WTC11 (cell line): ENCODE results near the gene AP4M1. TPM values are rescaled to one million over a fixed set of nuclear protein-coding genes. Genes with fewer than 3 reads are reported as not detected.

Experiments
- ARID4B ChIP-seq: sonication (generic); formaldehyde crosslinking; IDR thresholded peaks from 2 replicates; pipeline ENCODE4 v1.8.0; 2023; ENCODE audit warnings: missing genetic modification reagents, mild to moderate bottlenecking, borderline replicate concordance
- ATF1 ChIP-seq: sonication (generic); formaldehyde crosslinking; IDR thresholded peaks from 2 replicates; pipeline ENCODE4 v1.8.1; 2023; ENCODE audit warnings: mild to moderate bottlenecking, moderate library complexity, missing genetic modification reagents
- ATF2 ChIP-seq: sonication (generic); formaldehyde crosslinking; IDR thresholded peaks from 2 replicates; pipeline ENCODE4 v1.8.1; 2022; ENCODE audit warnings: low read depth, missing genetic modification reagents, borderline replicate concordance
- ATF6 ChIP-seq: sonication (generic); formaldehyde crosslinking; IDR thresholded peaks from 2 replicates; pipeline ENCODE4 v1.8.1; 2023; ENCODE audit warnings: mild to moderate bottlenecking, missing genetic modification reagents
- CDX4 ChIP-seq: fragments of 250-450 bp; sonication (Bioruptor Pico); IDR thresholded peaks from 2 replicates; pipeline ENCODE4 v1.9.0; 2021; ENCODE audit warnings: moderate library complexity, mild to moderate bottlenecking, inconsistent platforms, borderline replicate concordance
- E2F1 ChIP-seq: sonication (generic); formaldehyde crosslinking; IDR thresholded peaks from 2 replicates; pipeline ENCODE4 v1.8.0; 2022; ENCODE audit warnings: mild to moderate bottlenecking, missing genetic modification reagents
- ESRRA ChIP-seq: sonication (generic); formaldehyde crosslinking; IDR thresholded peaks from 2 replicates; pipeline ENCODE4 v1.8.1; 2022; ENCODE audit warnings: mild to moderate bottlenecking, missing genetic modification reagents, borderline replicate concordance
- FOXP1 ChIP-seq: sonication (generic); formaldehyde crosslinking; IDR thresholded peaks from 2 replicates; pipeline ENCODE4 v1.8.0; 2022; ENCODE audit warnings: missing genetic modification reagents, mild to moderate bottlenecking, moderate library complexity, borderline replicate concordance
- GABPB1 ChIP-seq: sonication (generic); formaldehyde crosslinking; IDR thresholded peaks from 2 replicates; pipeline ENCODE4 v1.8.1; 2023; ENCODE audit warnings: mild to moderate bottlenecking, missing genetic modification reagents
- GTF2I ChIP-seq: fragments of 250-450 bp; sonication (Bioruptor Pico); conservative IDR thresholded peaks from 2 replicates; pipeline ENCODE4 v1.4.0; 2021; ENCODE audit warnings: mild to moderate bottlenecking
- HMGXB4 ChIP-seq: sonication (generic); formaldehyde crosslinking; IDR thresholded peaks from 2 replicates; pipeline ENCODE4 v1.8.1; 2023; ENCODE audit warnings: mild to moderate bottlenecking, moderate library complexity, missing genetic modification reagents
- MXD4 ChIP-seq: fragments of 250-450 bp; sonication (Bioruptor Pico); IDR thresholded peaks from 2 replicates; pipeline ENCODE4 v1.8.0; 2021; ENCODE audit warnings: mild to moderate bottlenecking, moderate library complexity, borderline replicate concordance
- NFE2L1 ChIP-seq: sonication (generic); formaldehyde crosslinking; IDR thresholded peaks from 2 replicates; pipeline ENCODE4 v1.8.1; 2023; ENCODE audit warnings: missing genetic modification reagents
- NFYB ChIP-seq: sonication (generic); formaldehyde crosslinking; conservative IDR thresholded peaks from 2 replicates; pipeline ENCODE4 v1.8.0; 2022; ENCODE audit warnings: low read depth, missing genetic modification reagents
- NR1H2 ChIP-seq: sonication (generic); formaldehyde crosslinking; IDR thresholded peaks from 2 replicates; pipeline ENCODE4 v1.9.0; 2021; ENCODE audit warnings: mild to moderate bottlenecking, moderate library complexity, missing genetic modification reagents
- NR3C1 ChIP-seq: sonication (generic); formaldehyde crosslinking; conservative IDR thresholded peaks from 2 replicates; pipeline ENCODE4 v1.8.1; 2023; ENCODE audit warnings: low read depth, mild to moderate bottlenecking, missing genetic modification reagents
- OVOL2 ChIP-seq: fragments of 250-450 bp; sonication (Bioruptor Pico); IDR thresholded peaks from 2 replicates; pipeline ENCODE4 v1.9.0; 2021; ENCODE audit warnings: mild to moderate bottlenecking, borderline replicate concordance
- SMAD4 ChIP-seq: sonication (generic); formaldehyde crosslinking; IDR thresholded peaks from 2 replicates; pipeline ENCODE4 v1.8.0; 2022; ENCODE audit warnings: mild to moderate bottlenecking, missing genetic modification reagents
- TCF7 ChIP-seq: sonication (generic); formaldehyde crosslinking; IDR thresholded peaks from 2 replicates; pipeline ENCODE4 v1.8.0; 2022; ENCODE audit warnings: mild to moderate bottlenecking, low read depth, missing genetic modification reagents, moderate library complexity
- ZNF219 ChIP-seq: sonication (generic); formaldehyde crosslinking; IDR thresholded peaks from 2 replicates; pipeline ENCODE4 v1.8.0; 2023; ENCODE audit warnings: missing genetic modification reagents, mild to moderate bottlenecking, borderline replicate concordance
- ZNF671 ChIP-seq: fragments of 250-450 bp; sonication (Bioruptor Pico); IDR thresholded peaks from 2 replicates; pipeline ENCODE4 v1.8.0; 2021; ENCODE audit warnings: mild to moderate bottlenecking
- total RNA-seq: library from RNA; stranded (reverse); gene quantifications from 3 replicates; pipeline ENCODE4 v1.2.3, GENCODE V29; 2021
- TF ChIP-seq, protein P1 (sequence below): sonication (generic); formaldehyde crosslinking; IDR thresholded peaks from 2 replicates; pipeline ENCODE4 v1.8.1; 2023; ENCODE audit warnings: mild to moderate bottlenecking, missing genetic modification reagents
- TF ChIP-seq, protein P2 (sequence below): sonication (generic); formaldehyde crosslinking; IDR thresholded peaks from 2 replicates; pipeline ENCODE4 v1.8.0; 2022; ENCODE audit warnings: mild to moderate bottlenecking, missing genetic modification reagents

The AP4M1 gene
- total RNA-seq, 1 experiment from 2014 or later: 18.0 TPM

DNA sequence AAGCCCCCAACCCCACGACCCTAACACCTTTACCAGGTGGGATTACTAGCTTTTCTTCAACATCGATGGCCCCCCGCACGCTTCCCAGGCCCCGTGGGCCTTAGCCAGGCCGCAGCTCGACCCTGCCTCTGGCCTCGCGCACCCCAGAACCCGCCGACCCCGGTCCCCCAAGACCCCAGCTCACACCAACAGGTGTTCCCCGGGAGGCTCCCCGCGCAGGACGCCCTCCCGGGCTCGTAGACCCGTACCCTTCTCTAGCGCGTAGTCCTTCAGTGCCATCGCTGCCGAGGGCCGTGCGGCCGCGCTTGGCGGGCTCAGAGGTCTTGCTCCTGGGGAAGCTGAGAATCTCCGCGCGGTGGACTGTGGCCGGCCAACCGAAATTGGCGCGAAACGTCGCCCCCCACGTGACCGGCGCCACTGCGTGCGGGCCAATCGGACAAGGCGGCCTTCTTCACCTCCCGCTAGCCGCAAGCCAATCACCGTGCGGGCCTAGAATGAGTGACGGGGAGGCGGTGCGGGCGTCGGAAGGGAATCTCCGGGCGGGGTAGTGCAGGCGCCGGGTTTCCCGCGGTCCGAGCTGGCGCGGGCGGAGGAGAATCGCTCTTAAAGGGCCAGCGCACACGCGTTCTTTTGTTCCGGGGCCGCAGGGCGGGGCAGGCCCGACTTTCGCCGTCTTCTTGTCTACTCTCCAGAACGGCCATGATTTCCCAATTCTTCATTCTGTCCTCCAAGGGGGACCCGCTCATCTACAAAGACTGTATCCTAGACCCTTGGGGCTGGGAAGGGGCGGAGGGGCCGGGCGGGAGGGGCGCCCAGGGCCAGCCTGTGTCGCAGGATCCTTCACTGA is at the start of gene AP4M1, which contains the start of gene MCM7 (continued):
- TF ChIP-seq GABPB1 (CRISPR knock-in tag) (peak; percentile 45; the same call in 1 of the 2 replicates), OVOL2 (no peak), ATF2 (0 out of 2 replicates have a peak, but pooled peaks have one; percentile 3), ZNF671 (CRISPR knock-in tag) (peak; percentile 53; the same call in 1 of the 2 replicates), ARID4B (CRISPR knock-in tag) (peak; percentile 93), ESRRA (CRISPR knock-in tag) (no peak), TCF7 (CRISPR knock-in tag) (no peak), HMGXB4 (CRISPR knock-in tag) (peak; percentile 51; the same call in 1 of the 2 replicates), ATF6 (CRISPR knock-in tag) (no peak), FOXP1 (CRISPR knock-in tag) (peak; percentile 77), ATF1 (CRISPR knock-in tag) (0 out of 2 replicates have a peak, but pooled peaks have one; percentile 85), CDX4 (0 out of 2 replicates have a peak, but pooled peaks have one; percentile 7), NFE2L1 (CRISPR knock-in tag) (peak; percentile 91), NFYB (CRISPR knock-in tag) (peak; percentile 94), NR3C1 (CRISPR knock-in tag) (no peak), ZNF219 (CRISPR knock-in tag) (no peak), NR1H2 (CRISPR knock-in tag) (no peak), SMAD4 (CRISPR knock-in tag) (no peak), GTF2I (CRISPR knock-in tag) (no peak), E2F1 (CRISPR knock-in tag) (no peak), MXD4 (no peak)
- TF ChIP-seq, protein P1, sequence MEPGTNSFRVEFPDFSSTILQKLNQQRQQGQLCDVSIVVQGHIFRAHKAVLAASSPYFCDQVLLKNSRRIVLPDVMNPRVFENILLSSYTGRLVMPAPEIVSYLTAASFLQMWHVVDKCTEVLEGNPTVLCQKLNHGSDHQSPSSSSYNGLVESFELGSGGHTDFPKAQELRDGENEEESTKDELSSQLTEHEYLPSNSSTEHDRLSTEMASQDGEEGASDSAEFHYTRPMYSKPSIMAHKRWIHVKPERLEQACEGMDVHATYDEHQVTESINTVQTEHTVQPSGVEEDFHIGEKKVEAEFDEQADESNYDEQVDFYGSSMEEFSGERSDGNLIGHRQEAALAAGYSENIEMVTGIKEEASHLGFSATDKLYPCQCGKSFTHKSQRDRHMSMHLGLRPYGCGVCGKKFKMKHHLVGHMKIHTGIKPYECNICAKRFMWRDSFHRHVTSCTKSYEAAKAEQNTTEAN: peak; percentile 85
- TF ChIP-seq, protein P2, sequence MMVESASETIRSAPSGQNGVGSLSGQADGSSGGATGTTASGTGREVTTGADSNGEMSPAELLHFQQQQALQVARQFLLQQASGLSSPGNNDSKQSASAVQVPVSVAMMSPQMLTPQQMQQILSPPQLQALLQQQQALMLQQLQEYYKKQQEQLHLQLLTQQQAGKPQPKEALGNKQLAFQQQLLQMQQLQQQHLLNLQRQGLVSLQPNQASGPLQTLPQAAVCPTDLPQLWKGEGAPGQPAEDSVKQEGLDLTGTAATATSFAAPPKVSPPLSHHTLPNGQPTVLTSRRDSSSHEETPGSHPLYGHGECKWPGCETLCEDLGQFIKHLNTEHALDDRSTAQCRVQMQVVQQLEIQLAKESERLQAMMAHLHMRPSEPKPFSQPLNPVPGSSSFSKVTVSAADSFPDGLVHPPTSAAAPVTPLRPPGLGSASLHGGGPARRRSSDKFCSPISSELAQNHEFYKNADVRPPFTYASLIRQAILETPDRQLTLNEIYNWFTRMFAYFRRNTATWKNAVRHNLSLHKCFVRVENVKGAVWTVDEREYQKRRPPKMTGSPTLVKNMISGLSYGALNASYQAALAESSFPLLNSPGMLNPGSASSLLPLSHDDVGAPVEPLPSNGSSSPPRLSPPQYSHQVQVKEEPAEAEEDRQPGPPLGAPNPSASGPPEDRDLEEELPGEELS (CRISPR knock-in tag): peak; percentile 77
